ENCODE data around the gene HSBP1. TPM values are rescaled to one million over a fixed set of nuclear protein-coding genes. Genes with fewer than 3 reads are reported as not detected.

HSBP1 gene
- polyA plus RNA-seq, 2 of the 4 experiments (the other 2 are of a cell fraction) = 190 to 280 TPM

DNA sequence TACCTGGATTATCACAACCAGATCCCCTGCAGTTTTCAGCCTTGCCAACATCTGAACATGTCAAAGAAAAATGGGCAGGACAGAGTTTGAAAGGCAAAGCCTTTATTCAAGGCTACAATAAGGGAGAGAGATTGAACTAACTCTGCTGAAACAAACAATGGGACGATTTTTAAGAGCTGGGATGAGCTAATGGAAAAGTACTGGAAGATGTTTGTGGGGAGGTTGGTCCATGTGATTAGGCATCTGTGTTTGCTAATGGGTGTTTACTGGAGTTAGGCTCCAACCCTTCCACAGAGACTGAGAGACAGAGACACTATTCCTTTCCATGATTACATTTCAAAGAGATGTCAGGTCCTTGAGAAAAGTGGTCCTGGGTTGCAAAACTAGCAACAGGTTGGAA lies 35.0 kb upstream of the HSBP1 start (continued):
- TF ChIP-seq, protein P1, sequence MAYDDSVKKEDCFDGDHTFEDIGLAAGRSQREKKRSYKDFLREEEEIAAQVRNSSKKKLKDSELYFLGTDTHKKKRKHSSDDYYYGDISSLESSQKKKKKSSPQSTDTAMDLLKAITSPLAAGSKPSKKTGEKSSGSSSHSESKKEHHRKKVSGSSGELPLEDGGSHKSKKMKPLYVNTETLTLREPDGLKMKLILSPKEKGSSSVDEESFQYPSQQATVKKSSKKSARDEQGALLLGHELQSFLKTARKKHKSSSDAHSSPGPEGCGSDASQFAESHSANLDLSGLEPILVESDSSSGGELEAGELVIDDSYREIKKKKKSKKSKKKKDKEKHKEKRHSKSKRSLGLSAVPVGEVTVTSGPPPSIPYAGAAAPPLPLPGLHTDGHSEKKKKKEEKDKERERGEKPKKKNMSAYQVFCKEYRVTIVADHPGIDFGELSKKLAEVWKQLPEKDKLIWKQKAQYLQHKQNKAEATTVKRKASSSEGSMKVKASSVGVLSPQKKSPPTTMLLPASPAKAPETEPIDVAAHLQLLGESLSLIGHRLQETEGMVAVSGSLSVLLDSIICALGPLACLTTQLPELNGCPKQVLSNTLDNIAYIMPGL (CRISPR knock-in tag; IDR thresholded peaks at IDR 0.05; ENCODE audit: borderline replicate concordance) = no peak

DNA sequence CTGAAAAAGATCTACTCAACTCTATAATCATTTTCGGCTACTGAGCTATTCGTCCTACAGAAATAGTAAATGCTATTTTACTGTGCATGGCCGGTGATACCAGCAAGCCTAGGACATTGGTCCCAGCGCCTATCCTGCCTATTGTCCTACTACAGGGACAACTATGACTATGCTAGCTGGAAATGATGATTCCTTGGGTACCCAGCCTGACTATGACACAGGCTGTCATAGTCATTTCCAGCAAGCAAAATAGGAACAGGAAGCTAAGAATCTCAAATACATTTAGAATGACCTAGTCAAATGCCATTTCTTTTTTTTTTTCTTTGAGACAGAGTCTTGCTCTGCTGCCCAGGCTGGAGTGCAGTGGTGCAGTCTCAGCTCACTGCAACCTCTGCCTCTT lies 33.7 kb upstream of the HSBP1 start:
- Histone ChIP-seq H3K4me1 (no peaks in the 10 kb centered on the region), H3K27ac (no peak overlapping the region), H3K4me3 (no peak overlapping the region), H3K9me3 (no peaks in the 10 kb centered on the region), H3K4me2 (no peak overlapping the region)
- ATAC-seq = no peak
- POLR2A ChIA-PET = no interaction called here
- no peak for DNase-seq (ENCODE audit: low read depth in 1 of 2, low spot score in 1 of 2)
- 16% methylated on average over 4 of the region's 4 CpGs for WGBS (ENCODE audit: missing lambda C conversion rate)
- TF ChIP-seq EP300 (IDR thresholded peaks at IDR 0.05) (no peak), MAFK (IDR thresholded peaks at IDR 0.05; ENCODE audit: partially characterized antibody) (no peak), CBX8 (IDR thresholded peaks at IDR 0.05) (no peak)
- CTCF ChIA-PET = no interaction called here
- no peak for FAIRE-seq

DNA sequence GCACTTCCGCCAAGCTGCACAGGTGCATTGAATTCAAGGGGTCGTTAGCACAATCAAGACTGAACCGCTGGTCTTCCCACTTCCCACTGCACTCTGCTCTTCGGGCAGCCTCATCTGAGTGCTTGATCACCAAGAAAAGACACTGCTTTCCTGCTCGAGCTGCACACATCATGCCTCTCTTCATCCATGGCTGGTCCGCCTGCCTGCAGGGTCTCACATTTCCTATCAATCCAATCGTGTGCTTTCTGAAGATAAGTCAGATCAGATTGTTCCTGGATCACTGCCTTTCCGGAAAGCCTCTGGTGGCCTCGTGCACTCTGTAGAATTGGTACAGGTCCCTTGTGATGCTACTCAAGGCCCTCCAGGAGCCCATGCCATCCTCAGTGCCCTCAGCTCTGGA lies 30.8 kb upstream of the HSBP1 start:
- FAIRE-seq (no peak), ATAC-seq (no peak), DNase-seq (ENCODE audit: low read depth in 1 of 2, low spot score in 1 of 2) (no peak)
- CTCF ChIA-PET = no interaction called here
- WGBS (ENCODE audit: missing lambda C conversion rate) = 33% methylated on average over 9 of the region's 9 CpGs
- POLR2A ChIA-PET = no interaction called here
- Histone ChIP-seq H3K9me3 (no peaks in the 10 kb centered on the region), H3K27ac (no peak overlapping the region), H3K4me1 (no peaks in the 10 kb centered on the region), H3K4me3 (no peak overlapping the region), H3K4me2 (no peak overlapping the region)
- TF ChIP-seq MAZ (IDR thresholded peaks at IDR 0.05; ENCODE audit: borderline replicate concordance, low read depth, low read length) = no peak
- TF ChIP-seq SMC3 (IDR thresholded peaks at IDR 0.05) = no peak
- TF ChIP-seq HOXA7 (CRISPR knock-in tag; IDR thresholded peaks at IDR 0.05) = no peak
- no peak for TF ChIP-seq CHD4 (IDR thresholded peaks at IDR 0.05; ENCODE audit: borderline replicate concordance)
- TF ChIP-seq MAFK (IDR thresholded peaks at IDR 0.05; ENCODE audit: partially characterized antibody) = no peak
- no peak for TF ChIP-seq ESRRA (IDR thresholded peaks at IDR 0.05; ENCODE audit: borderline replicate concordance, low read length)
- TF ChIP-seq POLR2A (IDR thresholded peaks at IDR 0.05; ENCODE audit: low read length) = no peak
- TF ChIP-seq ZNF302 (CRISPR knock-in tag; IDR thresholded peaks at IDR 0.05) = no peak
- TF ChIP-seq E2F6 (IDR thresholded peaks at IDR 0.05; ENCODE audit: borderline replicate concordance, low read depth) = no peak
- no peak for TF ChIP-seq RFX5 (IDR thresholded peaks at IDR 0.05)
- no peak for TF ChIP-seq TFCP2L1 (CRISPR knock-in tag; IDR thresholded peaks at IDR 0.05)
- TF ChIP-seq EHMT2 (IDR thresholded peaks at IDR 0.05; ENCODE audit: low read depth) = no peak
- TF ChIP-seq, protein P1 (CRISPR knock-in tag; IDR thresholded peaks at IDR 0.05; ENCODE audit: borderline replicate concordance) = no peak
- TF ChIP-seq ZFP36 (IDR thresholded peaks at IDR 0.05; ENCODE audit: borderline replicate concordance, partially characterized antibody) = no peak

DNA sequence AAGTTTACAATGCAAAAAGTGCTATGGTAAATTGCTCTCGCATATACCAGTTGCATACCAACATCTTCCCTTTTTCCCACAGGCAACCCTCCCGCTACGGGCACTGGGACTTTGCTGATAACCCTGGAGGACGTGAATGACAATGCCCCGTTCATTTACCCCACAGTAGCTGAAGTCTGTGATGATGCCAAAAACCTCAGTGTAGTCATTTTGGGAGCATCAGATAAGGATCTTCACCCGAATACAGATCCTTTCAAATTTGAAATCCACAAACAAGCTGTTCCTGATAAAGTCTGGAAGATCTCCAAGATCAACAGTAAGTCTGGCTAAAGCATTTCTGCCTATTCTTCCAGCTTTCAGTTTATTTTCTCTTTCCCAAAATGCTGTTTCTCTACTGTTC lies 27.9 kb upstream of the HSBP1 start:
- no peak overlapping the region for H3K4me2 ChIP-seq
- TF ChIP-seq MYC (IDR thresholded peaks at IDR 0.05; ENCODE audit: borderline replicate concordance, low read length) (no peak), KDM5A (IDR thresholded peaks at IDR 0.05) (no peak), PBX3 (IDR thresholded peaks at IDR 0.05) (no peak), NR3C1 (IDR thresholded peaks at IDR 0.05) (no peak)
- TF ChIP-seq, protein P1 (CRISPR knock-in tag; IDR thresholded peaks at IDR 0.05; ENCODE audit: borderline replicate concordance) = no peak
- FAIRE-seq (no peak), ATAC-seq (no peak), DNase-seq (ENCODE audit: low read depth in 1 of 2, low spot score in 1 of 2) (no peak)
- H3K9me3 ChIP-seq = no peaks in the 10 kb centered on the region
- H3K4me1 ChIP-seq = no peaks in the 10 kb centered on the region
- no peak overlapping the region for H3K4me3 ChIP-seq
- CTCF ChIA-PET = no interaction called here
- 21% methylated on average over 6 of the region's 6 CpGs for WGBS (ENCODE audit: missing lambda C conversion rate)
- POLR2A ChIA-PET = no interaction called here
- no peak overlapping the region for H3K27ac ChIP-seq
